Caco-2 (cell line): Measurements from ENCODE around the gene PSME1. TPM values are rescaled to one million over a fixed set of nuclear protein-coding genes. Genes with fewer than 3 reads are reported as not detected.

ENCODE experiments used
- BruUV-seq: library from RNA; stranded (reverse); fragments of 400-500 nt; replicated peaks from 2 replicates; lab custom pipeline; 2021; lab: Mats Ljungman, UMichigan
- CTCF ChIA-PET: fragments of 300-600 bp; sonication (Branson Sonifier 250); formaldehyde crosslinking; loops from one replicate; lab custom pipeline; 2022; ENCODE audit warnings: antibody characterized with exemption; lab: Charles Lee
- POLR2A ChIA-PET: fragments of 300-600 bp; sonication (Branson Sonifier 250); formaldehyde crosslinking; loops from one replicate; lab custom pipeline; 2022; ENCODE audit warnings: antibody characterized with exemption; lab: Charles Lee
- DNase-seq, 2 experiments: peaks; one replicate each; pipeline versions ENCODE4 v3.0.0 to v3.0.0-alpha.2; 2020 to 2022
- H3K27me3 ChIP-seq: replicated peaks from 2 replicates; pipeline ENCODE4 v1.6.0; 2011; ENCODE audit warnings: low read length; ENCODE audit not compliant: control insufficient read depth, insufficient read depth
- H3K36me3 ChIP-seq: 2 replicates; pipeline ENCODE4 v1.5.1; 2011; ENCODE audit warnings: low read length; ENCODE audit not compliant: control insufficient read depth, insufficient read depth
- H3K4me1 ChIP-seq: fragments of 250-450 bp; sonication (Bioruptor Pico); 2 replicates; pipeline ENCODE4 v1.5.1; 2020; ENCODE audit warnings: mild to moderate bottlenecking
- H3K4me3 ChIP-seq: 2 replicates; pipeline ENCODE4 v1.5.1; 2011; ENCODE audit warnings: low read depth, mild to moderate bottlenecking, control low read depth, low read length
- H3K9me3 ChIP-seq: fragments of 250-450 bp; sonication (Bioruptor Pico); 2 replicates; pipeline ENCODE4 v1.5.1; 2020; ENCODE audit warnings: mild to moderate bottlenecking, moderate library complexity
- H3K27ac Mint-ChIP-seq: one replicate; pipeline ENCODE4 v1.8.0; 2022; ENCODE audit warnings: mixed read lengths; ENCODE audit not compliant: unreplicated experiment
- H3K27me3 Mint-ChIP-seq: one replicate; pipeline ENCODE4 v1.8.0; 2022; ENCODE audit warnings: mixed read lengths; ENCODE audit not compliant: insufficient read depth, unreplicated experiment
- H3K36me3 Mint-ChIP-seq: one replicate; pipeline ENCODE4 v1.8.0; 2022; ENCODE audit warnings: mild to moderate bottlenecking, mixed read lengths; ENCODE audit not compliant: insufficient read depth, unreplicated experiment
- H3K4me1 Mint-ChIP-seq: one replicate; pipeline ENCODE4 v1.8.0; 2022; ENCODE audit warnings: low read depth, mixed read lengths; ENCODE audit not compliant: unreplicated experiment
- H3K4me3 Mint-ChIP-seq: one replicate; pipeline ENCODE4 v1.8.0; 2022; ENCODE audit warnings: mild to moderate bottlenecking, moderate library complexity, mixed read lengths; ENCODE audit not compliant: unreplicated experiment
- H3K9me3 Mint-ChIP-seq: one replicate; pipeline ENCODE4 v1.8.0; 2022; ENCODE audit warnings: mixed read lengths; ENCODE audit not compliant: unreplicated experiment
- CTCF ChIP-seq, 2 experiments: fragments of 200-600 bp in 1 of 2; IDR thresholded peaks; 1 replicate in 1 of 2; 2 replicates in 1 of 2; pipeline versions ENCODE4 v1.5.1 to v1.8.0; 2011 to 2022; ENCODE audit warnings: antibody characterized with exemption in 1 of 2, control low read depth in 1 of 2, inconsistent platforms in 1 of 2, low read depth in 1 of 2, low read length in 1 of 2, mild to moderate bottlenecking in 1 of 2, moderate library complexity in 1 of 2; ENCODE audit not compliant: insufficient read depth in 1 of 2, severe bottlenecking in 1 of 2, unreplicated experiment in 1 of 2
- intact Hi-C: fragments of 100-400 bp; cut with micrococcal nuclease; formaldehyde crosslinking; loops from one replicate; pipeline ENCODE4 v1.10.0; 2022; ENCODE audit not compliant: unreplicated experiment
- total RNA-seq: library from RNA; stranded (reverse); gene quantifications from 2 replicates; pipeline ENCODE4 v1.2.3, GENCODE V29; 2022

PSME1 gene
- total RNA-seq, 1 experiment from 2014 or later: 141 TPM

DNA sequence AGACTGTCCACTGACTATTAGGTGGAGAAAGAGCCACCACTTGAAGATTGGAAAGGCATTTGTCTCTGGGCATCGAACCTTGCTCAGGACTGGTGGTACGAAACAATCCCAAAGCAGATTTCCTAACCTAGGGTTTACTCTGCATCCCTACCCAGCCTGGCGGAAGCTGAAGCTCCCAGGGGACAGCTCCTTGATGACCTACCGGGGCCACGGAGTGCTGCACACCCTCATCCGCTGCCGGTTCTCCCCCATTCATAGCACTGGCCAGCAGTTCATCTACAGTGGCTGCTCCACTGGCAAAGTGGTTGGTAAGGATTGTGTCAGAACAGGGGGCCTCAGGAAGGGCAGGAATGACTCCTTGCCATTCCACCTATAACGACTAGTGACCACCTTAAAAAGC lies 14.8 kb upstream of the PSME1 start:
- H3K4me3 Mint-ChIP-seq: no peak overlapping the region
- Histone ChIP-seq H3K27me3 (no peaks in the 10 kb centered on the region), H3K9me3 (no peaks in the 10 kb centered on the region), H3K4me3 (no peak overlapping the region), H3K36me3 (peaks cover 6% of the 10 kb centered on the region), H3K4me1 (no peaks in the 10 kb centered on the region)
- no peak for DNase-seq
- H3K4me1 Mint-ChIP-seq: peaks cover under 1% of the 10 kb centered on the region
- TF ChIP-seq CTCF (IDR thresholded peaks at IDR 0.05; ENCODE audit: insufficient read depth in 1 of 2, low read depth in 1 of 2, low read length in 1 of 2, severe bottlenecking in 1 of 2, unreplicated experiment in 1 of 2): no peak
- BruUV-seq: no TSS peak
- no peak overlapping the region for H3K27ac Mint-ChIP-seq
- no peaks in the 10 kb centered on the region for H3K9me3 Mint-ChIP-seq
- no peaks in the 10 kb centered on the region for H3K27me3 Mint-ChIP-seq
- CTCF ChIA-PET: no interaction called here
- H3K36me3 Mint-ChIP-seq: peaks cover 22% of the 10 kb centered on the region
- intact Hi-C loops: no loop called here
- POLR2A ChIA-PET: no interaction called here

GRCh38 chr14:24122416-24122815 lies 13.6 kb upstream of the PSME1 start:
- Histone ChIP-seq H3K36me3 (peaks cover 6% of the 10 kb centered on the region), H3K4me3 (no peak overlapping the region), H3K27me3 (no peaks in the 10 kb centered on the region), H3K9me3 (no peaks in the 10 kb centered on the region), H3K4me1 (no peaks in the 10 kb centered on the region)
- H3K4me1 Mint-ChIP-seq: no peaks in the 10 kb centered on the region
- DNase-seq: no peak
- intact Hi-C loops: no loop called here
- POLR2A ChIA-PET: no interaction called here
- H3K27ac Mint-ChIP-seq: no peak overlapping the region
- BruUV-seq: no TSS peak
- CTCF ChIA-PET: no interaction called here
- peaks cover 14% of the 10 kb centered on the region for H3K36me3 Mint-ChIP-seq
- H3K27me3 Mint-ChIP-seq: no peaks in the 10 kb centered on the region
- no peak overlapping the region for H3K4me3 Mint-ChIP-seq
- TF ChIP-seq CTCF (IDR thresholded peaks at IDR 0.05; ENCODE audit: insufficient read depth in 1 of 2, low read depth in 1 of 2, low read length in 1 of 2, severe bottlenecking in 1 of 2, unreplicated experiment in 1 of 2): no peak
- H3K9me3 Mint-ChIP-seq: no peaks in the 10 kb centered on the region

DNA sequence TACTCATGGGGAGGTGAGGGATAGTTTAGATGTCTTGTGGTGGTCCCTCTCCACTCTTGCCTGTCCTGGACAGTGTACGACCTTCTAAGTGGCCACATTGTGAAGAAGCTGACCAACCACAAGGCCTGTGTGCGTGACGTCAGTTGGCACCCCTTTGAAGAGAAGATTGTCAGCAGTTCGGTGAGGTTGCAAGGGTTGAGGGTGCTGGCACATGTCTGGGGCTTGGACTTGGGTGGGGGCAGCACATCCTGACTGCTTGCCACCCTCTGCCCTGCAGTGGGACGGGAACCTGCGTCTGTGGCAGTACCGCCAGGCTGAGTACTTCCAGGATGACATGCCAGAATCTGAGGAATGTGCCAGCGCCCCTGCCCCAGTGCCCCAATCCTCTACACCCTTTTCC lies 13.1 kb upstream of the PSME1 start:
- TF ChIP-seq CTCF (IDR thresholded peaks at IDR 0.05; ENCODE audit: insufficient read depth in 1 of 2, low read depth in 1 of 2, low read length in 1 of 2, severe bottlenecking in 1 of 2, unreplicated experiment in 1 of 2): no peak
- Mint-ChIP-seq H3K4me3 (no peak overlapping the region), H3K4me1 (no peaks in the 10 kb centered on the region), H3K9me3 (no peaks in the 10 kb centered on the region), H3K36me3 (peaks cover 14% of the 10 kb centered on the region), H3K27me3 (no peaks in the 10 kb centered on the region), H3K27ac (no peak overlapping the region)
- ChIA-PET POLR2A (no interaction called here), CTCF (no interaction called here)
- no peak for DNase-seq
- no peaks in the 10 kb centered on the region for H3K27me3 ChIP-seq
- BruUV-seq: no TSS peak
- no peaks in the 10 kb centered on the region for H3K4me1 ChIP-seq
- intact Hi-C loops: no loop called here
- no peaks in the 10 kb centered on the region for H3K9me3 ChIP-seq
- H3K4me3 ChIP-seq: no peak overlapping the region
- H3K36me3 ChIP-seq: peaks cover 6% of the 10 kb centered on the region
